Stimulated activated CD8-positive, alpha-beta memory T cell treated with anti-CD3 and anti-CD28 coated beads, Interleukin-7, amount 100 ng/mL, for 48 hours (primary cell): Measurements from ENCODE around the gene UQCRHL.
"Not testable (repeated sequence)": the region's sequence is repeated elsewhere in the genome, so short reads cannot be mapped to it uniquely, and the experiment has no call there.

ENCODE experiments used
- DNase-seq, 2 donors: peaks; one replicate each; pipeline ENCODE4 v3.0.0-alpha.2; 2020; ENCODE audit warnings: low read depth in 1 of 2; ENCODE audit errors: extremely low read depth in 1 of 2

The UQCRHL gene

GRCh38 chr1:15807549-15807948 is at the start of gene UQCRHL:
TSS of gene UQCRHL (minus strand) at chr1:15807649. CDS start at chr1:15807649, 0 bp downstream.
- DNase-seq, result not testable (repeated sequence)

- no peak for DNase-seq
Measured at GRCh38 chr1:15856888-15857287, 49.4 kb upstream of the UQCRHL start.

- no peak for DNase-seq
Measured at GRCh38 chr1:15852828-15853302, 45.4 kb upstream of the UQCRHL start.

- DNase-seq, result no peak
Measured at GRCh38 chr1:15852036-15852827, 44.8 kb upstream of the UQCRHL start.

GRCh38 chr1:15851210-15852035 is 44.0 kb upstream of the UQCRHL start:
- no peak for DNase-seq

GRCh38 chr1:15850471-15851001 is 43.1 kb upstream of the UQCRHL start:
- no peak for DNase-seq

GRCh38 chr1:15849775-15850324 is 42.4 kb upstream of the UQCRHL start:
- peak in 1 of 2 donors; percentile 6 for DNase-seq

- peak; percentile 36 to 55 for DNase-seq
Measured at GRCh38 chr1:15848929-15849774, 41.7 kb upstream of the UQCRHL start.

GRCh38 chr1:15848143-15848928 is 40.9 kb upstream of the UQCRHL start:
- peak in 1 of 2 donors; percentile 24 for DNase-seq

GRCh38 chr1:15847893-15848142 is 40.4 kb upstream of the UQCRHL start:
- no peak for DNase-seq

GRCh38 chr1:15847100-15847892 is 39.8 kb upstream of the UQCRHL start, which contains the start of gene SPEN:
TSS of gene SPEN (plus strand) at chr1:15847707. CDS start at chr1:15848068, 361 bp downstream.
- DNase-seq, result peak; percentile 98

GRCh38 chr1:15846056-15846455 is 38.6 kb upstream of the UQCRHL start:
- DNase-seq, result not testable (repeated sequence)

- no peak for DNase-seq
Measured at GRCh38 chr1:15843826-15844572, 36.5 kb upstream of the UQCRHL start.

GRCh38 chr1:15838721-15839120 is 31.3 kb upstream of the UQCRHL start:
- no peak for DNase-seq

- DNase-seq, result no peak
Measured at GRCh38 chr1:15837931-15838330, 30.5 kb upstream of the UQCRHL start.

GRCh38 chr1:15836772-15837669 is 29.6 kb upstream of the UQCRHL start:
- peak; percentile 50 to 63 for DNase-seq

GRCh38 chr1:15836511-15836771 is 29.0 kb upstream of the UQCRHL start:
- DNase-seq, result not testable (repeated sequence)
